Erythroblast (primary cell): ENCODE data around the gene ARHGAP24.
"Not testable (repeated sequence)": the region's sequence is repeated elsewhere in the genome, so short reads cannot be mapped to it uniquely, and the experiment has no call there.

Experiments
- GATA1 ChIP-seq: IDR thresholded peaks from 2 replicates; pipeline ENCODE4 v1.6.1; 2011; ENCODE audit warnings: low read depth, mild to moderate bottlenecking, control low read depth, low read length, moderate library complexity
- POLR2A ChIP-seq: IDR thresholded peaks from 2 replicates; pipeline ENCODE4 v1.6.1; 2011; ENCODE audit warnings: mild to moderate bottlenecking, low read length

- not testable (repeated sequence) for TF ChIP-seq POLR2A, GATA1
These were observed 365.1 kb downstream of the ARHGAP24 start for GRCh38 chr4:85839981-85840451.
